PFSK-1 (cell line): Measurements from ENCODE around the gene CACNG4.

Experiments used
- FOXP2 ChIP-seq: optimal IDR thresholded peaks from 2 replicates; pipeline ENCODE3; 2011; ENCODE audit warnings: borderline replicate concordance, control low read depth, inconsistent platforms; ENCODE audit not compliant: insufficient read depth; ENCODE audit errors: extremely low read length, extremely low read depth
- POLR2AphosphoS5 ChIP-seq: IDR thresholded peaks from 2 replicates; pipeline ENCODE4 v1.6.1; 2012; ENCODE audit warnings: low read depth, mild to moderate bottlenecking, control low read depth, low read length, moderate library complexity
- SIN3A ChIP-seq: IDR thresholded peaks from 2 replicates; pipeline ENCODE4 v1.6.1; 2012; ENCODE audit warnings: mild to moderate bottlenecking, low read length, moderate library complexity, borderline replicate concordance; ENCODE audit not compliant: insufficient read depth
- TAF1 ChIP-seq: IDR thresholded peaks from 2 replicates; pipeline ENCODE4 v1.6.1; 2012; ENCODE audit warnings: low read length, control low read depth, borderline replicate concordance; ENCODE audit not compliant: insufficient read depth
- TF ChIP-seq, protein P1 (sequence below), 2 experiments: IDR thresholded peaks; 2 replicates each; pipeline versions ENCODE4 v1.6.1 to v1.8.0; 2011 to 2012; ENCODE audit warnings: low read depth in 2 of 2, low read length in 2 of 2, control low read depth in 1 of 2, inconsistent platforms in 1 of 2, mild to moderate bottlenecking in 1 of 2, moderate library complexity in 1 of 2; ENCODE audit not compliant: insufficient read depth in 1 of 2

DNA sequence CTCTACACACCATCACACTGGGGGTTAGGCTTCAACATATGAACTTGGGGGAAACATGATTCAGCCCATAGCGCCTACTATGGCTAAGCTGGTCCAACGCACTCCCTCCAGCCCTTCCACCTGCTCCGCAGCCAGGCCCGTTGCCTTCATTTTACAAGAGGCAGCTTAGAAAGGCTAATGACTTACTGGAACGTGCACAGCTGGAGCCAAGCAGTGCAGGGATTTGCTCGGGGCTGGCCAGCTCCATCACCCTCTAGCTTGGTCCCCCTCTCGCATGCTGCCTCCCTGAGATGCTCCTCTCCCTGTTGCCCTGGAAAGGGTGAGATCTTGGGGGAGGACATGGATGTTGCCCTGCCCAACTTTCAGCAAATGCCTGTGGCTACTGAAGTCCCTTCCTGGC lies 77.0 kb downstream of the CACNG4 start:
- TF ChIP-seq TAF1 (no peak), POLR2AphosphoS5 (no peak), SIN3A (no peak), FOXP2 (no peak)
- TF ChIP-seq, protein P1, sequence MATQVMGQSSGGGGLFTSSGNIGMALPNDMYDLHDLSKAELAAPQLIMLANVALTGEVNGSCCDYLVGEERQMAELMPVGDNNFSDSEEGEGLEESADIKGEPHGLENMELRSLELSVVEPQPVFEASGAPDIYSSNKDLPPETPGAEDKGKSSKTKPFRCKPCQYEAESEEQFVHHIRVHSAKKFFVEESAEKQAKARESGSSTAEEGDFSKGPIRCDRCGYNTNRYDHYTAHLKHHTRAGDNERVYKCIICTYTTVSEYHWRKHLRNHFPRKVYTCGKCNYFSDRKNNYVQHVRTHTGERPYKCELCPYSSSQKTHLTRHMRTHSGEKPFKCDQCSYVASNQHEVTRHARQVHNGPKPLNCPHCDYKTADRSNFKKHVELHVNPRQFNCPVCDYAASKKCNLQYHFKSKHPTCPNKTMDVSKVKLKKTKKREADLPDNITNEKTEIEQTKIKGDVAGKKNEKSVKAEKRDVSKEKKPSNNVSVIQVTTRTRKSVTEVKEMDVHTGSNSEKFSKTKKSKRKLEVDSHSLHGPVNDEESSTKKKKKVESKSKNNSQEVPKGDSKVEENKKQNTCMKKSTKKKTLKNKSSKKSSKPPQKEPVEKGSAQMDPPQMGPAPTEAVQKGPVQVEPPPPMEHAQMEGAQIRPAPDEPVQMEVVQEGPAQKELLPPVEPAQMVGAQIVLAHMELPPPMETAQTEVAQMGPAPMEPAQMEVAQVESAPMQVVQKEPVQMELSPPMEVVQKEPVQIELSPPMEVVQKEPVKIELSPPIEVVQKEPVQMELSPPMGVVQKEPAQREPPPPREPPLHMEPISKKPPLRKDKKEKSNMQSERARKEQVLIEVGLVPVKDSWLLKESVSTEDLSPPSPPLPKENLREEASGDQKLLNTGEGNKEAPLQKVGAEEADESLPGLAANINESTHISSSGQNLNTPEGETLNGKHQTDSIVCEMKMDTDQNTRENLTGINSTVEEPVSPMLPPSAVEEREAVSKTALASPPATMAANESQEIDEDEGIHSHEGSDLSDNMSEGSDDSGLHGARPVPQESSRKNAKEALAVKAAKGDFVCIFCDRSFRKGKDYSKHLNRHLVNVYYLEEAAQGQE (IDR thresholded peaks at IDR 0.05; ENCODE audit: insufficient read depth in 1 of 2, low read depth in 2 of 2, low read length in 2 of 2): no peak
